Measurements from ENCODE around the gene TBX10. TPM values are rescaled to one million over a fixed set of nuclear protein-coding genes. Genes with fewer than 3 reads are reported as not detected.
A peak's percentile ranks its signal among the peaks of the same experiment; 100 is the strongest.

Gene TBX10
- total and polyA plus RNA-seq, 12 donors = 0.17 to 0.44 (median 0.28) TPM; not detected in 9

- DNase-seq (peak in 1 of 2 donors; percentile 57), ATAC-seq (peak in 1 of 8 donors; percentile 6)
- Histone ChIP-seq H3K4me1 (peaks cover 0 to 30% (median 19%) of the 10 kb centered on the region in 9 donors), H3K27me3 (no peaks in the 10 kb centered on the region), H3K36me3 (no peaks in the 10 kb centered on the region), H3K9me3 (no peaks in the 10 kb centered on the region), H3K27ac (peak overlapping the region in 5 of 10 donors; percentile 28 to 51 (median 39)), H3K4me3 (no peak overlapping the region)
- intact Hi-C loops (cut with DNase I) = loop anchor here in 1 of 10 donors (10.0 kb wide), 1 partner anchor 172 kb away; no protein-coding TSS in a partner anchor
- TF ChIP-seq CTCF (IDR thresholded peaks at IDR 0.05) = no peak
- 76% methylated on average over 12 of the region's 12 CpGs for WGBS, 2 donors
These were observed 7.2 kb downstream of the TBX10 start for GRCh38 chr11:67632175-67632981.

- Histone ChIP-seq H3K4me1 (peaks cover 0 to 30% (median 19%) of the 10 kb centered on the region in 9 donors), H3K36me3 (no peaks in the 10 kb centered on the region), H3K27ac (peak overlapping the region in 5 of 10 donors; percentile 28 to 85 (median 49)), H3K4me3 (no peak overlapping the region), H3K9me3 (no peaks in the 10 kb centered on the region), H3K27me3 (no peaks in the 10 kb centered on the region)
- DNase-seq (no peak), ATAC-seq (no peak)
- intact Hi-C loops (cut with DNase I) = loop anchor here in 4 of 10 donors (2.0 to 10.0 kb wide), 3 partner anchors 25 to 173 kb away; partner anchors contain the start of gene NDUFV1 (in 1 of the 4)
- no peak for TF ChIP-seq CTCF (IDR thresholded peaks at IDR 0.05)
- WGBS, 2 donors = 95 to 97% methylated on average over 2 of the region's 2 CpGs
These were observed 7.7 kb downstream of the TBX10 start for GRCh38 chr11:67631853-67632174.

- peak overlapping the region in 8 of 10 donors; percentile 83 to 98 (median 95) for H3K27ac ChIP-seq
- 82 to 84% methylated on average over 7 of the region's 7 CpGs for WGBS, 2 donors
- peak in 1 of 2 donors; percentile 19 for DNase-seq
These were observed 8.2 kb downstream of the TBX10 start for GRCh38 chr11:67631411-67631810.

More at GRCh38 chr11:67631411-67631810, 8.2 kb downstream of the TBX10 start:
- Histone ChIP-seq H3K4me1 (peaks cover 0 to 30% (median 19%) of the 10 kb centered on the region in 9 donors), H3K27me3 (no peaks in the 10 kb centered on the region), H3K4me3 (no peak overlapping the region), H3K36me3 (no peaks in the 10 kb centered on the region), H3K9me3 (no peaks in the 10 kb centered on the region)
- TF ChIP-seq CTCF (IDR thresholded peaks at IDR 0.05) = no peak
- intact Hi-C loops (cut with DNase I) = loop anchor here in 4 of 10 donors (2.0 to 10.0 kb wide), 3 partner anchors 25 to 173 kb away; partner anchors contain the start of gene NDUFV1 (in 1 of the 4)
- ATAC-seq = no peak
